Measurements from ENCODE around the gene SERP2.

DNA sequence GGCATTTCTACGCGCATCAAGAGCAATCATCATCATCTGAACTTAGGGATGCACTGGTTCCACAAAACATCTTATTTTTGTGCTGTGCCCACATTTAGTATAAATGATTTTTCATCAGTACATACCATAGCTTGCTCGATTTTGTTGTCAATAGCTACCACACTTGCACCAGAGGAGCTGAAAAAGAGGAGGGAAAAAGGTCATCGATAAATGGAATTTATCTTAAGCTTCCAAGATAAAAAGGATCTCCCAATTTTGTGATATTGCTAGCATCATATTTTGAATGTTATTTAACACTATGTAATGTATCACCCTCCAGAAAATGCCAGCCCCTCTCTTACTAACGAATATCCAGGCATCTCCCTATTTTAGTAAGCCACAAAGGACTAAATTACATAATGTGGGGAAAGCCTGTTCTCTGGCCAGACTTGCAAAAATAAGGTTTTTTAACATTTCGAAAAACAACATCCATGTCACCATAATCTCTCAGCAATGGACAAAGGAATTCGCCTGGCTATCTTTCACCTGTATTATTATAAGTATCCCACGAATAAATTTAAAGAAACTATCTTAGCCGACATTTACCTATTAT lies 62.4 kb downstream of the SERP2 start:
- peak in 1 of 3 donors; percentile 3 for TF ChIP-seq POLR2AphosphoS5 (IDR thresholded peaks at IDR 0.05)
- TF ChIP-seq, protein P1, sequence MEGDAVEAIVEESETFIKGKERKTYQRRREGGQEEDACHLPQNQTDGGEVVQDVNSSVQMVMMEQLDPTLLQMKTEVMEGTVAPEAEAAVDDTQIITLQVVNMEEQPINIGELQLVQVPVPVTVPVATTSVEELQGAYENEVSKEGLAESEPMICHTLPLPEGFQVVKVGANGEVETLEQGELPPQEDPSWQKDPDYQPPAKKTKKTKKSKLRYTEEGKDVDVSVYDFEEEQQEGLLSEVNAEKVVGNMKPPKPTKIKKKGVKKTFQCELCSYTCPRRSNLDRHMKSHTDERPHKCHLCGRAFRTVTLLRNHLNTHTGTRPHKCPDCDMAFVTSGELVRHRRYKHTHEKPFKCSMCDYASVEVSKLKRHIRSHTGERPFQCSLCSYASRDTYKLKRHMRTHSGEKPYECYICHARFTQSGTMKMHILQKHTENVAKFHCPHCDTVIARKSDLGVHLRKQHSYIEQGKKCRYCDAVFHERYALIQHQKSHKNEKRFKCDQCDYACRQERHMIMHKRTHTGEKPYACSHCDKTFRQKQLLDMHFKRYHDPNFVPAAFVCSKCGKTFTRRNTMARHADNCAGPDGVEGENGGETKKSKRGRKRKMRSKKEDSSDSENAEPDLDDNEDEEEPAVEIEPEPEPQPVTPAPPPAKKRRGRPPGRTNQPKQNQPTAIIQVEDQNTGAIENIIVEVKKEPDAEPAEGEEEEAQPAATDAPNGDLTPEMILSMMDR (IDR thresholded peaks at IDR 0.05) = no peak
